C4-2B (cell line): ENCODE measurements around the gene BABAM2.

Experiments used
- H3K27ac ChIP-seq: fragments of 450-650 bp; 2 replicates; pipeline ENCODE4 v1.5.1; 2017
- ZFX ChIP-seq: fragments of 450-650 bp; IDR thresholded peaks from 2 replicates; pipeline ENCODE4 v1.6.1; 2017
- TF ChIP-seq, protein P1 (sequence below): fragments of 450-650 bp; conservative IDR thresholded peaks from 2 replicates; pipeline ENCODE4 v1.5.1; 2017; ENCODE audit warnings: mild to moderate bottlenecking

The BABAM2 gene

GRCh38 chr2:27935026-27935425, 44.5 kb downstream of the BABAM2 start:
- TF ChIP-seq ZFX, result no peak
- TF ChIP-seq, protein P1, sequence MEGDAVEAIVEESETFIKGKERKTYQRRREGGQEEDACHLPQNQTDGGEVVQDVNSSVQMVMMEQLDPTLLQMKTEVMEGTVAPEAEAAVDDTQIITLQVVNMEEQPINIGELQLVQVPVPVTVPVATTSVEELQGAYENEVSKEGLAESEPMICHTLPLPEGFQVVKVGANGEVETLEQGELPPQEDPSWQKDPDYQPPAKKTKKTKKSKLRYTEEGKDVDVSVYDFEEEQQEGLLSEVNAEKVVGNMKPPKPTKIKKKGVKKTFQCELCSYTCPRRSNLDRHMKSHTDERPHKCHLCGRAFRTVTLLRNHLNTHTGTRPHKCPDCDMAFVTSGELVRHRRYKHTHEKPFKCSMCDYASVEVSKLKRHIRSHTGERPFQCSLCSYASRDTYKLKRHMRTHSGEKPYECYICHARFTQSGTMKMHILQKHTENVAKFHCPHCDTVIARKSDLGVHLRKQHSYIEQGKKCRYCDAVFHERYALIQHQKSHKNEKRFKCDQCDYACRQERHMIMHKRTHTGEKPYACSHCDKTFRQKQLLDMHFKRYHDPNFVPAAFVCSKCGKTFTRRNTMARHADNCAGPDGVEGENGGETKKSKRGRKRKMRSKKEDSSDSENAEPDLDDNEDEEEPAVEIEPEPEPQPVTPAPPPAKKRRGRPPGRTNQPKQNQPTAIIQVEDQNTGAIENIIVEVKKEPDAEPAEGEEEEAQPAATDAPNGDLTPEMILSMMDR, result no peak
- H3K27ac ChIP-seq, result no peak overlapping the region

DNA sequence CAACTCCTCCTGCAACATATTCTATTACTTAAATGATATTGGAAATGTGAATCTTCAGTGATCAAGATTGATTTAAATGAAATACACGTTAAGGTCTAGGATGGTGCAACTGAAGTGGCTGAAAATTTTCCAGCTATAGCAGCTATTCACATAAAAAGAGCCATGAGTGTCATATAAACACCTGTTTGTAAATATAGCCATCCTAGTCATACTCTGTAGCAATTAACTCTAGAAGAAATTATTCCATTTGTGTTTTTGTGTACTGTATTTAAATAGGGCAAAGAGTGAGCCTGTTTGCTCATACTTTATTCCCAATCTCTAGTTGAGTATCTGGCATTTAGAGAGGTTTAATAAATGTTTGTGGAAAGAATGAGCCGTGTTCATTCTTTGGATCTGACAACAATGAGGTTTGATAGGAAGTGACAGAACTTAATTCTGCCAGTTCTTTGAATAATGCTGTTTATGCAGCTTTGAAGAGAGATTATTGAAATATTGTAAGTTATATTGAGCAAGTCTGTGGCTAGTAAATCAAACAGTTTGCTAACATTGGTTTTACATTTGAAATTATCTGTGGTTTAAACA, 49.7 kb downstream of the BABAM2 start:
- TF ChIP-seq ZFX, result no peak
- TF ChIP-seq, protein P1, result no peak
- no peak overlapping the region for H3K27ac ChIP-seq

- TF ChIP-seq ZFX, result no peak
- TF ChIP-seq, protein P1, result no peak
Observed at GRCh38 chr2:27940982-27941381, 50.5 kb downstream of the BABAM2 start.

DNA sequence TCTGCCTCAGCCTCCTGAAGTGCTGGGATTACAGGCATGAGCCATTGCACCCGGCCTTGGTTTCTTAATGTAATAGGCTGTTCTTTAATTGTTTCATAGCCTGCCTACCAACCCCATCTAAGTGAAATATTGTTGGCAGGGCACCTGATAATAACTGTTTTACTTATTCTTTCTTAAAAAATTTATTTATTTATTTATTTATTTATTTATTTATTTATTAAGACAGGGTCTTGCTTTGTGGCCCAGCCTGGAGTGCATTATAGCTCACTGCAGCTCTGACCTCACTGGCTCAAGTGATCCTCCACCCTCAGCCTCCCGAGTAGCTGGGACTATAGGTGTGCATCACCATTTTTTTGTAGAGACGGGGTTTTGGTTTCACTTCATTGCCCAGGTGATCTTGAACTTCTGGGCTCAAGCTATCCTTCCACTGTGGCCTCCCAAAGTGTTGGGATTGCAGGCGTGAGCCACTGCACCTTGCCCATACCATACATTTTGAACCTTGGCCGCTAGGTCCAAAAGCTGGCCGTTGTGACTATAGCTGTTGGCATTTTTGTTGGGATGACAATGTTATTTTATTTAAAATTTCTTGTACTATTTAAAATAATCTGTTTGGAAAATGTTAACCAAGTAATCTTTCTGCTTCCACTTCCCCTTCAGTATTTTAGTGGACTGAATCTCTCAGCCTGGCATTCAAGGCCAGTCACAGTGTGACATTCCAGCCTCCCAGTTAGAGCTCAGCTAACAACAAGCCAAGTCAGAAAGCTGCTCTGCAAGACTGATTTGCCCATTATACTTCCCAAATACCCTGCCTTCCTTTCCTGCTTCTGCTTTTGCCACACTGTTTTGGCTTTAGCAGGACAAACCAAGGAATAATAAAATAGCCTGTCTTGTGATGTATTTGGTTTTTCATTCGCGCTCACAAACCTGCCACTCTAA, 52.4 kb downstream of the BABAM2 start:
- H3K27ac ChIP-seq, result no peak overlapping the region
- no peak for TF ChIP-seq ZFX
- TF ChIP-seq, protein P1, result no peak

More at GRCh38 chr2:27940982-27941381, 50.5 kb downstream of the BABAM2 start:
- H3K27ac ChIP-seq, result no peak overlapping the region

DNA sequence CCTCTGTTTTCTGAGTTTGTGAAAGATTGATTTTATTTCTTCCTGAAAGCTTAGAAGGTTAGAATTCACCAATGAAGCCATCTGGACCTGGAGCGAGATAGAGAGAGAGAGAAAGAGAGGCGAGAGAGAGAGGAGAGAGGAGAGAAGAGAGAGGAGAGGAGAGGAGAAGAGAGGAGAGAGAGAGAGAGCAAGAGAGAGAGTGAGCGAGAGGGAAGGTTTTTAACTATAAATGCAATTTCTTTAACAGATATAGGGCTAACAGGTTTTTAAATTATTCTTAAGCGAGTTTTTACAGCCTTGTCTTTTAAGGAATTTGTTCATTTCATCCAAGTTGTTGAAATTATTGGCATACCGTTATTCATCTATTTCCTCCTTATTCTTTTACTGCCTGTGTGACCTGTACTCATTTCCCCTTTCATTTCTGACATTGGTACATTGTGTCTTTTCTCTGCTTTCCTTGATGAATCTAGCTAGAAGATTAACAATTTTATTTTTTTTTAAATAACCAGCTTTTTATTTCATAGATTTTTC, 56.1 kb downstream of the BABAM2 start:
- no peak for TF ChIP-seq ZFX
- TF ChIP-seq, protein P1, result no peak
- no peak overlapping the region for H3K27ac ChIP-seq

DNA sequence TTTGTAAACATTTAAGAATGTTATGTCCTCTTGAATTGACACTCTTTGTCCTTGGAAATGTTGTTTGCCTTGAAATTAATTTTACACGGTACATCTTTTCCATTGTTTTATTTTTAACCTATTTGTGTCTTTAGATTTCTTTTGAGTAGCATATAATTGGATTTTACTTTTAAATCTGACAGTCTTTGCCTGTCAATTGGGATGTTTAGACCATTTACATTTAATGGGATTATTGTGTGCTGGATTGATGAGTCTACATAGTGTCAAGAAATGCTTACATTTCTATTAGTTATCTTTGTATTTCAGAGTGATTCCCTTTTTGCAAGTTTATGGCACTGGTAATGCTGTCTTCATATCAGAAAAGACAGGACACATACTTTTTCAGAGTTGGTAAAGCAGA, 61.5 kb downstream of the BABAM2 start:
- no peak overlapping the region for H3K27ac ChIP-seq
- TF ChIP-seq ZFX, result no peak
- TF ChIP-seq, protein P1, result no peak

DNA sequence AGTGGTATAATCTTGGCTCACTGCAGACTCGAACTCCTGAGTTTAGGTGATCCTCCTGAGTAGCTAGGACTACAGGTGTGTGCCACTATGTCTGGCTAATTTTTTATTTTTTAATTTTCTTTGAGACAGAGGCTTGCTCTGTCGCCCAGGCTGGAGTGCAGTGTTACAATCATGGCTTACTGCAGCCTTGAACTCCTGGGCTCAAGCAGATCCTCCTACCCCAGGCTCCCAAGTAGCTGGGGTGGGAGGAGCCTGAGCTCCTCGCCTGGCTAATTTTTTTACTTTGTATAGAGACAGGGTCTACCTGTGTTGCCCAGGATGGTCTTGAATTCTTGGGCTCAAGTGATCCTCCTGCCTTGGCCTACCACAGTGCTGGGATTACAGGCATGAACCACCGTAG, 62.5 kb downstream of the BABAM2 start:
- no peak for TF ChIP-seq ZFX
- TF ChIP-seq, protein P1, result no peak

More for the DNA sequence above, 62.5 kb downstream of the BABAM2 start:
- H3K27ac ChIP-seq, result no peak overlapping the region
